GM19395 (cell line): ENCODE results near the gene RNF157.
"Not testable (repeated sequence)": the region's sequence is repeated elsewhere in the genome, so short reads cannot be mapped to it uniquely, and the experiment has no call there.

Experiments used
- ATAC-seq: cut with Tn5 transposase; IDR thresholded peaks from one replicate; pipeline ENCODE4 v1.9.1; 2021; ENCODE audit warnings: mild to moderate bottlenecking, moderate library complexity; ENCODE audit not compliant: unreplicated experiment

RNF157 gene

DNA sequence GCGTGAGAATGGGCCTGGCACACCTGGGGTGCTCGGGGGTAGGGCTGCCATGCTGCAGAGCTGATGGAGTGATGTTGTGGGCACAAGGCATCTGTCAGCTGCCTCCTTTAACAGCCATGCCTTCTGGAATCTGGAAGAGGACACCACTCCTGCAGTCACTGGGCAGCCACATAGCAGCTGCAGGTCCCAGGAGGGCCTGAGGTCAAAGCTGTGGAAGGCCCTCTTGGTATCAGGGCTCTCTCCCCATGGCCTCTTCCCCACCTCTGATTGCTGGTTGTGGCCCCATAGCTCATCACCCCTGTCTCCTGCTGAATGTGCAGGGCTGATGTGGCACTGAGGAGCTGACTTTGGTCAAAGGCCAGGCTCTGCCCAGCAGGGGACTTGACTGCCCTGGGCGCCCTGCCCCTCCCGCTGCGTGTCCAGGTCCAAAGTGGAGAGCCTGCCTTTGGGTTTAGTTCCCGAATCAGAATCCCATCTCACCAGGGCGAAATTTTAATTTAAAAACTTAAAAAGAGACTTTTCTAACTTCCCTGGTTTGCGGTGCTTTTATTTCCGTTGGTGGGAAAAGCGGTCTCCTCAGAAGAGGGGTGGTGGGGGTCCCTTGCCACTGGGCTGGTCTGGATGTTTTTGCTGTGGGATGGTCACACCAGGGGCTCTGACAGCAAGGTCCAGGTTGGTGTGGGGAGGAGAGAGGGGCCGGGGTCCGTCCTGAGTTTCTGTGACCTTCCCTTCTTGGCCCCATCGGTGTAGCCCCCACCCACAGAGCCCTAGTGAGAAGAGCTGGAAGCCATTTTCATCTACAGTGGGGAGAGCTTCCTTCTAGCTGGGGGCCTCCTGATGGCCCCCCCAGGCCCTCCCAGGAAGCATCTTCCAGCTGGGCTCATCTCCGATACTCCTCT lies 30.7 kb upstream of the RNF157 start:
- peak; percentile 2 for ATAC-seq

DNA sequence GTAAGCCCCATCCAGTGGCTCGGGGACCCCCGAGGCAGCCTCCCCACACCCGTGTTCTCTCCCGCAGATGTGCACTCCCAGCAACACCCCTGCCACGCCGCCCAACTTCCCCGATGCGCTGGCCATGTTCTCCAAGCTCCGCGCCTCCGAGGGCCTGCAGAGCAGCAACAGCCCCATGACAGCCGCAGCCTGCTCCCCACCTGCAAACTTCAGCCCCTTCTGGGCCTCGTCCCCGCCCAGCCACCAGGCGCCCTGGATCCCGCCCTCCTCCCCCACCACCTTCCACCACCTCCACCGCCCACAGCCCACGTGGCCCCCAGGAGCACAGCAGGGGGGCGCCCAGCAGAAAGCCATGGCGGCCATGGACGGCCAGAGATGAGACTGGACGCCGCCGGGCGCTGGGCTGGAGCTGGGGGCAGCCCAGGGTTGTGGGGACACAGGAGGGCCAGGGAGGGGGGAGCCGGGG lies 29.9 kb upstream of the RNF157 start:
- no peak for ATAC-seq

DNA sequence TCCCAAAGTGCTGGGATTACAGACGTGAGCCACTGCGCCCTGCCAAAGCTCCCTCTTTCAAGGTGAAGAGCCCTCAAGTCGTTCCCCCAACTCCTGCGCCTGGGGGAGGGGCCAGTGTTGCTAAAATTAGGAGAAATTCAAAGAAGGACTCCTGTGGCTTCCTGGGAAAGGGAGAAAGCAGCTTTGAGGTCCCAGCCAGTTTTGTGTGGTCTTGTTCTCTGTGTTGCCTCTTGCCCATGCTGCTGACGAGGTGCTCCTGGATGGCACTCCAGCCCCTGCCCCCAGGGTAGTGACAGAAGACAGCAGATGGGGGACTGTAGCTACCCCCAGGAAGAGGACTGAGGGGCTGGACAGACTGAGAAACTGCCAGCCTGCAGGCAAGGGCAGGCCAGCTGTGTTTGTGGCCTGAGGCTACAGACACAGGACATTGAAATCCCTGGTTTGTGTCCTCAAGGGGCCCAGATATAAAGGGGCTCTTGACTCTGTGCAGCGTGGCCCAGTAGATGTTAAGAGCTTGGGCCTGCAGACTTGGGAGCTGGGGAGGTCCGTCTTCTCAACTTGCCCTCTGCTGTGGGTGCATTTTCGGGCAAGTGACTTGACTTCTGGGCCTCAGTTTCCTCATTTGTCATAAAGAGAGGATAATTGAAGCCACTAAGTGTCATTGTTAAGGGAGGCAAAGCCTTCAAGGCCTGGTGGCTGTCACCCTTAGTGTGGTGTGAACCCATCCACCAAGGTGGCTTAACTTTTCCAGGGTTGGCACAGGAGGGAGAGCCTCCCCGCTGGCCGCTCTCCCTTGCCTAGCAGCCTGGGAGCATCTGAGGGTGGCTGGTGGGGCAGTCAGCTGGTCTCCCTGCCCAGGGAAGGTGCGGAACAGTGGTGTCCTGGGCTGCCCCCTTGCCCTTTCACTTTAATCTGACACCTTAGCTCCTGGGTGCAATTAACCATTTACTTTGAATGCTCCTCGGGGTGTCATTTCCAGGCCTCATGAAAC lies 29.0 kb upstream of the RNF157 start:
- no peak for ATAC-seq

DNA sequence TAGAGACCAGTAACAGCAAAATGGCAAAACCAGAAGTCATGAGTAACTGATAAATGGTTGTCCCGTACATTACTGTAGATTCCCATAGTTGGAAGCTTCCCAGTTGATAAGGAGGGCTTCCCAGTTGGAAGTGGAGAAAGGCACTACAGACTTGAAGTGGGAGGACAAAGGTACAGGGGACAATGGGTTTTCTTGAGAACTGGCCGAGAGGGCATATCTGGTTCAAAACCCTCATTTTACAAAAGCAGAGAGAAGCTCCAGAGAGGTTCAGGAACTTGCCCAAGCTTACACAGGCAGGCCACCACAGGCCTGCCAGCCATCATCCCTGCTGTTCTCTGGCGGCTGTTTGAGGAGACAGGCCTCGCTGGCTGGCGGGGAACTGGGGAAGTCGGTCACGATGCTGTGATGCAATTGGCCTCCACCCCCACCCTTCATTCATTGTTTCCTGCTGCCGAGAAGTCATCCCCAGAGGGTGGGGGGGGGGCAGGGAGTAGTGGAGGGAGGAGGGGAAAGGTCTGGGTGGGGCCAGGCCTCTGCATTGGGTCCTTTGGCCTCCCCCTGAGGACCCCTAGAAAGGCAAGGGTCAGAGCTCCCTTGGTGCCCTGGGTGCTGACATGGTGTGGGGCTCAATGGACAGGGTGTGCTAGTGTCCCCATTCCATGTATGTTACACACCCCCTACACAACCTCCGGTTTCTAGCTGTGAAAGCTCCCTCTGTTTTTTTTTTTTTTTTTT lies 27.9 kb upstream of the RNF157 start:
- no peak for ATAC-seq

DNA sequence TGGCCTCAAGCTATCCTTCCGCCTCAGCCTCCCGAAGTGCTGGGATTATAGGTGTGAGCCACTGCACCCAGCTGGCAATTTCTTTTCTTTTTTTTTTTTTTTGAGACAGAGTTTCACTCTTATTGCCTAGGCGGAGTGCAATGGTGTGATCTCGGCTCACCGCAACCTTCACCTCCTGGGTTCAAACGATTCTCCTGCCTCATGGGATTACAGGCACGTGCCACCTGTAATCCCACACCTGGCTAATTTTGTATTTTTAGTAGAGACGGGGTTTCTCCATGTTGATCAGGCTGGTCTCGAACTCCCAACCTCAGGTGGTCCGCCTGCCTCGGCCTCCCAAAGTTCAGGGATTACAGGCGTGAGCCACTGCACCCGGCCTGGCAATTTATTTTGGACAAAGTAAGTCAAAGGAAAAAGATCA lies 27.3 kb upstream of the RNF157 start:
- ATAC-seq, result not testable (repeated sequence)

DNA sequence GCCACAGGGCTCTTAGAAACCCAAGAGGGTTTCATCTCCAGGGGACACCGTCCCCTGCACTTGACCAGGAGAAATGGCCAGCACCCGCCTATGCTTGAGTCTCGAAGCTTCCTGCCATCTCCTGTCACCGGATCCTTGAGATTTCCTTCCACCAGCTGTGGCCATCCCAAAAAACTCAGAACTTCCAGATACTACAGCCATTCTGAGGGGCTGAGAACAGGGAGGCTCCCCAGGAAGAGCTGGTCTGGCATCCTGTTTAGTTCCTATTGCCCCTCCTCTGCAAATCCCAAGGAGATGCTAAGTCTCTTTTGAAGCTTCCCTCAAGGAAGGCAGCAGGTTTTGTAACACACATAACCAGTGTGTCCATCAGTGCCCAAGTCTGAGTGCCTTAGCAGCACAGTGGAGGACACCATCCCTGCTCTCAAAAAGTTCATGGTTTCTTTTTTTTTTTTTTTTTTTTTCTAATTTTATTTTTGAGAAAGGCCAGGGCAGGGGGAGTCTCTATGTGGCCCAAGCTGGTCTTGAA lies 26.8 kb upstream of the RNF157 start:
- ATAC-seq, result no peak

DNA sequence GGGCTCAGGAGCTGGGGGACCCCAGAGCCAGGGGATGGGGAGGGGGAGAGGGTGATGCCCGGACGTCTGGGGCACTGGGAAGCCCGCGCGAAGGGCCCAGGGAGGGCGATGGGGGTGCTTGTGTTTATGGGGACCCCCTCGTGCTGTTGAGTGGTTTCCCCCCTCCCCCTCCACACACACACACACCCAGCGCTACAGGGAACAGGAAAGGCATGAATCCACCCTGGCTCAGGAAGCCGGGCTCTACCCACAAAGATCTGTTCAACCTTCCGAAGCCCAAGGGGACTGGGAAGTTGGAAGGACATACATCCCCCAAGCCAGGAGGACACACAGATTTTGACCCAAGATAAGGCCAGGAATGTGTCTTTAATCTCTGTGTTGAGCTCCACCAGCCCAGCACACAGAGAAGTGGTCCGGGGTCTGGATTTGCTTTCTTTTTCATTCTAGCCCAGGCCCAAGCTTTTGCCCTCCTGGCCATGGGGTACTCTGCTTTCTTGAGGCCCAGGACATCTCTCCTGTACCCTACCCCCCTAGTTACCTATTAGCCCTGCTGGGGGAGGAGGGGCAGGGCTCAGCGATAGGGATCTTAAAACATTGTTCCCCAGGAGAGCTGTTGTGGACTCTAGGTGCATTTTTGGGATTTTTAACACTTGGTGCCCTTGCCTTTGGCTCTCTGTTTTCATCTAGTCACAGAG lies 26.1 kb upstream of the RNF157 start:
- ATAC-seq, result no peak

DNA sequence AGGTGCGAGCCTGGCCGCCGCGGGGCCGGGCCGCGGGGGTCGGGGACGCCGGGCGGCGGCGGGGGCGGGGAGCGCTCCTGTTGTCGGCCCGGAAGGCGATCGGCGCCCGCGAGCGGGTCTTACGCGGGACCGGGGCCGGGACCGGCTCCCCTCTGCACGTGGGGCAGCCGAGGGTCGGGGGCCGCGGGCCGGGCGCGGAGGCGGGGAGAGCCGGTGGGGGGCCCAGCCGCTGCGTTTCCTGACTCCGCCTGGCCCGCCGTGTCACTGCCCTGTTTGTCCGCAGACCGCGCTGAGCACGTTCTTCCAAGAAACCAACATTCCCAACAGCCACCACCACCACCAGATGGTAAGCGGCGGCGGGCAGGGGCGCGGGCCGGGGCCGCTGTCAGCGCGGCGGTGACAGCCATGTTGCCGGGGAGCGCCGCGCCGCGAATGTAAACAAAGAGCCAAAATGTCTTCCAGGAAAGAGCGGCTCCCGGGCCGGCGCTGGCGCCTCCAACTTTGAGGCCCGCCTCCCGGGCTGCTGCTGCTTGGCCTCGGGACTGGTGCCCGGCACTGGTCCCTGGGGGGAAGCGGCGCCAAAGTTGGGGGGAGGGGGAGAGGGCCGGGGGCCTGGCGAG lies 25.4 kb upstream of the RNF157 start:
- no peak for ATAC-seq

DNA sequence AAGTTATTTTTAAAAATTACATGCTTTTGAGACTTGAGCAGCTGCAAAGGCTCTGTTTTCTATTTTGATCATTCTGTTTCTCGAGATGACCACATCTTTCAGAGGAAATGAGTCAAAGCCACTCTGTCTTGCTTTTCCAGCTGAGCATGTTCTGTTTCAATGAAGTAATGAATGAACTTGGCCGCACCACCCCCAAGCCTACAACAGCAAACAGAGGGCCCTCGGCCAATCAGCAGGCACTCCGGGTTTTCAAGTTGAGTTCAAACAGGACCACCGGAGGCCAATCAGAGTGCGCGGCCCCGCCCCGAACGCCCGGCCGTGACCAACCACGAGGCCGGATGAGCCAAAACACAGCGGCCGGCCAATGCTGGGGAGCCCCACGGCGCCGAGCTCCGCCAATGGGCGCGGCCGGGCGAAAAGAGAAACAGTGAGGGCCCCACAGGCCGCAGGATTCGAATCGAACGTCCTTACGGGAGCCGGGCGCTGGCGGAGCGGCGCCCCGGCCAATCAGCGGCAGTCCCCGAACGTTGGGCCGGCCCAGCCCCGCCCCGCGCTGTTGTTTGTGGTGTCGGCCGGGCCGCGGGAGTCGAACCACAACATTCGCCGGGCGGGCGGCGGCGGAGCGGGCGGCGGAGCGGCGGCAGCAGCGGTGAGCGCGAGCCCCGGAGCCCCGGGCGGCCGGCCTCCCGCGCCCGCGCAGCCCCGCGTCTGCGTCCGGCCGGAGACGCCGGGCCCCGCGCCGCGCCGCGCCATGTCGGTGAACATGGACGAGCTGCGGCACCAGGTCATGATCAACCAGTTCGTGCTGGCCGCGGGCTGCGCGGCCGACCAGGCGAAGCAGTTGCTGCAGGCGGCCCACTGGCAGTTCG lies 24.7 kb upstream of the RNF157 start, which contains the start of gene UBALD2:
Gene UBALD2, plus strand, starts transcription at position 594 of the 869 bp plus-strand sequence. Its CDS starts 158 bp downstream, at position 752.
- ATAC-seq, result peak; percentile 71

DNA sequence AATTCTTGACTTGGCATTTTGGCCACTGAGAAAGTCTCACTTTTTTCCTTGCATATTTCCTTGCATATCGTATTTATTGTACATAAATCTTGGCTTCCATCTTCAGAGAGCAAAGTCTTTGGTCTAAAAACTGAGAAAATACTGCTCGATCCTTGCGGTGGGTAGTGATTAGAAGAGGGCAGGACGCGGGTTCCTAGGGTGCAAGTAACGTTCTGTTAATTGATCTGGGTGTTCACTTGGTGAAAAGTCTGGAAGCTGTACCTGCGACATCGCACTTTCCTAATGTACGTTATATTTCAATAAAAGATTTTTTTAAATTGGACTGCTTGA lies 24.1 kb upstream of the RNF157 start:
- ATAC-seq, result peak; percentile 1

DNA sequence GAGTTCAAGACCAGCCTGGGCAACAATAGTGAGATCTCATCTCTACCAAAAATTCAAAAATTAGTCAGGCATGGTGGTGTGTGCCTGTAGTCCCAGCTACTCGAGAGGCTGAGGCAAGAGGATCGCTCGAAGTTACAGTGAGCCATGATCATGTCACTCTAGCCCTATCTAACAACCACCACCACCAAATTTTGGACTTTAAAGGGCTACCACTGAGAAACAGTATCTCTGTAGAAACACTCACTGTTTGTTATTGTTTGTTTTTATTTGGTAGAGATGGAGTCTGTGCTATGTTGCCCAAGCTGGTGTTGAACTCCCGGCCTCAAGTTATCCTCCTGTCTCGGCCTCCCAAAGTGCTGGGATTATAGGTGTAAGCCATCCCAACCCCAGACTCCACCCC lies 23.6 kb upstream of the RNF157 start:
- ATAC-seq, result no peak

DNA sequence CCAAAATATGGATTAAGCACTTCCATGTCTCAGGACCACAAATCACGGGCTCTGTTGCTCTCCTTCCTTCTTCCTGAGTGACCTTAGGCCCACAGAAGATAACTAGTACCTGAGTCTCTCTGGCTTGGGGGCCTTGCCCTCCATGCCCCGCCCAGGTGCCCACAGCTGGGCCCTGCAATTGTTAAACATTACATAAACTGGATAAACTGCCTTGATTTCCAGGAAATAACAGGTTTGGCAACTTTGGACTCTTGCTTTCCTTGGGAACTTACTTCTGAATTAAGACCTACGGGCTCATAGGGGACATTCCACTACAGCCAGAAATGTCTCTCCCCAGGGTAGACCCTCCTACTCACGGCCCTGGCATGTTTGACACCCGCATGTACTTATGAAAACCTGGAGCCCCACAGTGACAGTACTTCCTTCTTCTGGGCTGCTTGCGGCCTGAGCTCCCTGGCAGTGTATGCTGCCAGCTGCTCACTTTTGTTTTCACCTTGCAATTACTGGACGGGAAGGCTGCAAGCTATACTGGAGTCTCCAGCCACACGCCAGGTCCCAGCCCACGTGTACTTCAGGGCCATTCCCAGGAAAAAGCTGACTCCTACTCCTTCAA lies 22.5 kb upstream of the RNF157 start:
- no peak for ATAC-seq

DNA sequence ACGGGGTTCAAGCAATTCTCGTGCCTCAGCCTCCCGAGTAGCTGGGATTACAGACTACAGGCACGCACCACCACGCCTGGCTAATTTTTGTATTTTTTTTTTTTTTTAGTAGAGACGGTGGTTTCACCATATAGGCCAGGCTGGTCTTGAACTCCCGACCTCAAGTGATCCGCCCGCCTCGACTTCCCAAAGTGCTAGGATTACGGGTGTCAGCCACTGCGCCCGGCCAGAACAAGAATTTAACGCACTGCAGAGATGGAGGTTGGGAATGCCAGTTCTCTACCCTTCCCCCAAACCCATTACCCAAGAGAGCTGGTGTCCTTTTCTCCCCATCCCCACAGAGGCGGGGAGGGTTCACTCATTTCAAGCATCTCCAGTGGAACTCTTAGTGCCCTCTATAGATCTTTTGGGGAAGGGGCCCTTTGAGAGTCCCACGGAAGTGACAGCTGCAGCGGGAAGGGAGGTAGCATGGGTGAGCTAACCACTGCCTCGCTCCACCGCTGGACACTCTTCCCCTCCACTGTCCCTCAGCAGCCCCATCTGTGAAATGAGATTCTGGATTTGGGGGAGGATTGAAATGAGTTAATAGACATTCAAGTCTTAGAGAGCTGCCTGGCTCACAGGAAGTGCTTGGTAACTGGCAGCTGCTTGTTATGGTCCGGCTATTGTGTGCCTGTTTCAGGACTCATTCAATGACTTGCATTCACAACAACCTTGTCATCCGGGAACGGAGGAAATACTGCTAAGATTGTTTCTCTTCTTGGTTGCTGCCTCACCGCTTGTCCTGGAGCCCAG lies 21.3 kb upstream of the RNF157 start:
- no peak for ATAC-seq

DNA sequence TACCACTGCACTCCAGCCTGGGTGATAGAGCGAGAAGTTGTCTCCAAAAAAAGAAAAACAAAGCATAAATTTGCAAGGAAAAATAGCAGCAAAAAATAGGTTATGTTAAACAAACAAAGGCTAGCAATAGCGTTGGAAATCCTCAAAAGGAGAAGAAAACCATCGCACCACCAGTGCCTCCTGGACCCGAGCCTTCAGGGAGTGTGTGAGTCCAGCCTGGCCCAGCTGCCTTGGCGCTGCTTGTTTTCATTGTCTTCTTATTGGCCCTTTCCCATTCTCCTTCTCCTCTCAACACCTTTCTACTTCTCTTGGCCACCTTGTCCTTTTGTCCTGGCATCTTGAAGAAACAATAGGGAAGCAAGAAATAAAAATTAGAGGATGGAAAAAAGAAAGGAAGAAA lies 20.4 kb upstream of the RNF157 start:
- ATAC-seq, result no peak

DNA sequence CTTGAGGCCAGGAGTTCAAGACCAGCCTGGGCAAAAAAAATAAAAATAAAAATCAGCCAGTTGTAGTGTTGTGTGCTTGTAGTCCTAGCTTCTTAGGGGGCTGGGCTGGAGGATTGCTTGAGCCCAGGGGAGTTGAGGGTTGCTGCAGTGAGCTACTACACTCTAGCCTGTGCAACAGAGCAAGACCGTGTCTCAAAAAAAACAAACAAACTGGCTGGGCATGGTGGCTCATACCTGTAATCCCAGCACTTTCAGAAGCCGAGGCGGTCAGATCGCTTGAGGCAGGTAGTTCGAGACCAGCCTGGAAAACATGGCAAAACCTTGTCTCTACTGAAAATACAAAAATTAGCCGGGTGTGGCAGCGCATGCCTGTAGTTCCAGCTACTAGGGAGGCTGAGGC lies 19.9 kb upstream of the RNF157 start:
- ATAC-seq, result no peak

DNA sequence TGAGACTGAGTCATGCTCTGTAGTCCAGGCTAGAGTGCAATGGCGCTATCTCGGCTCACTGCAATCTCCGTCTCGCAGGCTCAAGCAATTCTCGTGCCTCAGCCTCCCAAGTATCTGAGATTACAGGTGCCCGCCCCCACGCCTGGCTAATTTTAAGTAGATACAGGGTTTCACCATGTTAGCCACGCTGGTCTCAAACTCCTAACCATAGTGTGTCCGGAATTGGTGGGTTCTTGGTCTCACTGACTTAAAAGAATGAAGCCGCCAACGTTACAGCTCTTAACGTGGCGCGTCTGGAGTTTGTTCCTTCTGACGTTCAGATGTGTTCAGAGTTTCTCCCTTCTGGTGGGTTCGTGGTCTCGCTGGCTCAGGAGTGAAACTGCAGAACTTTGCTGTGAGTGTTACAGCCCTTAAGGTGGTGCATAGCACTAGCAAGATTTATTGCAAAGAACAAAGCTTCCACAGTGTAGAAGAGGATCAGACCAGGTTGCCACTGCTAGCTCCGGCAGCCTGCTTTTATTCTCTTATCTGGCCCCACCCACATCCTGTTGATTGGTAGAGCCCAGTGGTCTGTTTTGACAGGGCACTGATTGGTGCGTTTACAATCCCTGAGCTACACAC lies 16.2 kb upstream of the RNF157 start:
- ATAC-seq, result not testable (repeated sequence)
